Stimulated activated CD8-positive, alpha-beta memory T cell treated with anti-CD3 and anti-CD28 coated beads, Interleukin-4, amount 100 ng/mL, for 1 hour (primary cell): ENCODE measurements around the gene SLC35F3.

Experiments used
- DNase-seq, 2 donors: peaks; one replicate each; pipeline ENCODE4 v3.0.0-alpha.2; 2020; ENCODE audit warnings: low read depth in 2 of 2, low spot score in 1 of 2

SLC35F3 gene

GRCh38 chr1:234218078-234218477 is 313.6 kb downstream of the SLC35F3 start:
- no peak for DNase-seq

DNA sequence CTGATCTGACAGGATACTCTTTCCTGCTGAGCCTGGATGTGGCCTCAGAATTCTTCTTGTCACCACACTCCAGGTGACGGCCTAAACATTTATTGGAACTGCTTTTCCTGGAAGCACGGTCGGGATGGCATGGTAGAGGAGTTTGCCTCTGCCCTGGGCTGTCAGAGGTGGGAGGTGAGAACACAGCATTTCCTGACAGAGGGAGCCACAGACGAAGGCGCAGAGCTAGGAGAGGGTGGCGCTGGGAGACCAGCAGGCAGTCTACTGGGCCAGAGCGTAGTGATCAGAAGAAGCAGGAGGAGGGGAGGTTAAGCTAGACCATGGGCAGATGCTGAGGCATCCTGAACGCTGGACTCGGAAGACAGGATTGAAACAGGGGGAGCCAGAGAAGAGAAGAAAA is 315.2 kb downstream of the SLC35F3 start:
- DNase-seq, result no peak

- no peak for DNase-seq
Measured at GRCh38 chr1:234221601-234222000, 317.1 kb downstream of the SLC35F3 start.

DNA sequence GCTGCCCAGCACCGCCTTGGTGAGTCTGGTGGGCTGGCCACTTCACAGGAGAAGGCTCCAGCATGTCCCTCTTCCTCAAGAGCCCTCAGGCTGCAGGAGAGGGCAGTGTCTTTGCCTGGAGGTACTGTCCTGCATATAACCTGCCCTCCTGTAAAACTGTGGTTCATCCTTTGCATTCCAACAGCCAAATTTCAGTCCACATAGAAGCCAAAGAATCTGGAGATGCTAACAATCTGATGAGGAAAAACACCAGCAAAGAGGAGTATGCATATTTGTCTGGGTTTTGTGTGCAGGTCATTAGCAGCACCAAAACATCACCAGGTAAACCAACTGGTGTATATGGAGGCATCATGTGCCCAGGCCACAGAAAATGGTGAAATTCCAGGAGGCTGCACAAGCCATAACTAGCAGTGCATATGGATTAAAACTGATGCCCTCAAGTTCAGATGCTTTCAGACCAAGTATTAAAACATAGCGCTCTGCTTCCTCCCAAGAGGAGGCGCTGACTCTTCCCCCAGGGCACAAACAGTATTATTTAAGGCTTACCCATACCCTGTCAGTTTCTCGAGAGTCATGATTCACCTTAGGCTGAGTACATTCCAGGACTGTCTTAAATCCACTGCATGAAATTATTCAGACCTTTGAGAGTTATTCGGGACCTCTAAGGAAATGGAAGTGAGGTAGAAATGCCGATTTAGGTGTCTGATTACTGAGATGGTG is 318.2 kb downstream of the SLC35F3 start:
- no peak for DNase-seq

DNA sequence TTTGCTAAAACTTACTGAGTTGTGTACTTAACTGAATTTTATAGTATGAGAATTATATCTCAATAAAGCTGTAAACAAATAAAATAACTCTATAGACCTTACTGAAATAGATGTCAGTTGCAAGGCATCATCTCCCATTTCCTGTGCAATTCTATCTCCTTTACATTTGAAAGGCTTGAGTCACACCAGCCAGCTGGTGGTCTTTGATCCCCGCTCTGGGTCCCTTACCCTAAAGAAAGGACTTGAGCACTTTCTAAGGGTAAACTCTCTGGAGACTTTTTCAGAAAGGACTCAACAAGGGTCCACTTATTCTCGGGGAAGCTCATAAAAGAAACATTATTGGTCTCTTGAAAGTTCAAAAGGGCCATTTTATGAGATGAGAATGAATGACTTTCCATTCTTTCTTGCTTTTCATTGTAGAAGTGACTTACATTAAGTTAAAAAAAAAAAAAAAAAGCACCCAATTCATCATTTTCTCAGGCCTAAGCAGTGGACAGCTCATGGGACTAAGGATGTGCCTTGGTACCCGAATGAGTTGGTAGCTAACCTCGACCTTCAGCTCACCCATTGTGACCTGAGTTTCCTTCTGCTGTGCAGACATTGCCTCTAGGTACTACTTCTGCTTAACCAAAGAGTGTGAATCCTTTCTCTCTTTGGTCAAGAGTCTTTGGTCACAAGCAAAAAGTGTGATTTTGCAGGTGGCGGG is 321.8 kb downstream of the SLC35F3 start:
- no peak for DNase-seq

GRCh38 chr1:234226819-234227165 is 322.3 kb downstream of the SLC35F3 start:
- DNase-seq, result no peak

DNA sequence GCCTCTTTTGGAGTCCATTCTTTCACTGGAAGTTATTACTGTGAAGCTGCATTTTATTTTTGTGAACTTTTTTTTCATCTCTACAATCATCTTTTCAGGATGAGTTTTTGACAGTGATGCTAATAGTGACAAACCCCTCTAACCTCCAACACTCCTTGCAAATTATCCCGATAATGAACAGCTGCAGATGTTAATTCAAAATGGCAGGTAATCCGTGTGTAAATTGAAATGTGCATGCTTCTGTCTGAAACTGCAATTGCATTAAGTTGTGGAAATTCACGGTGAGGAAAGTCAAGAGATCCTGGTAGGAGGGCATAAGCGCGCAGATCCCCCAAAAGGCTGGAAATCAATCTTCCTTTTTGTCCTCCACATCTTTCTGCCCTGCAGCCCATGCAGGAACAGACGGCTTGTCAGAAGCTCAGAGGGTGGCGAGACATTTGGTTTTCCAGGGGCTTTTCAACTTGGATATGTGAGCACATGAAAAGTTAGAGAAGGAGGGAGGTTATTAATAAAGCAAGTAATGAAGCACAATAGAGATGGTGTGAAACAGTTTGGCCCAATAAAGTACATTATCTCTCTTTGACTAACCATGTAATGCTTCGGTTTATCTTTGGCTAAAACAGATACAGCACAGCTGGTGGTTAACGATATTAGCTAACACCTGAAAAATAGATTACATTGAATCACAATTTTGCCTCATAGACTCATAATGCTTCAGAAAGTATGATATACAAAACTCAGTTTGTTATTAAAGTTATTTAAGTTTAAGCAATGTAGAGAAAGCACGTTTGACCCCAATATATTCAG is 325.3 kb downstream of the SLC35F3 start:
- DNase-seq, result no peak

- DNase-seq, result no peak
Measured at GRCh38 chr1:234230414-234230862, 326.0 kb downstream of the SLC35F3 start.

- no peak for DNase-seq
Measured at GRCh38 chr1:234231061-234231892, 326.8 kb downstream of the SLC35F3 start.

DNA sequence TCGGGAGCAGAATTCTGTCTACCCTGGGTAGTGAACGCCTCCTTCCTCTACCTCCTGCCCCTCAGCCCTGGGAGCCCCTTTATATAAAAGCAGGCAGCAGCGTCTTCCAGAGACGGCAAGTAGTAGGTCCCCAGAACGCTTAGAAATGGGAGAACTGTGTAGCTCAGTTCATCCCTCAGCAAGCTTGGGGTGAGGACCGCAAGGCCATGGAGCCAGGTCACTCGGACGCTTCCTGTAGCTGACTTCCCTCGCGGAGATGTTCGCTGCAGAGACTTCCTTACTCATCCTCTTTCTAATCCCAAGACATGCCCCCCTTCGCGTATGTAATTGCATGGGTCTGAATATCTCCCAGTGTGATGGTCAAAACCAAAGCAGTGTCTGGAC is 327.4 kb downstream of the SLC35F3 start:
- DNase-seq, result no peak

GRCh38 chr1:234234199-234234598 is 329.7 kb downstream of the SLC35F3 start:
- no peak for DNase-seq

DNA sequence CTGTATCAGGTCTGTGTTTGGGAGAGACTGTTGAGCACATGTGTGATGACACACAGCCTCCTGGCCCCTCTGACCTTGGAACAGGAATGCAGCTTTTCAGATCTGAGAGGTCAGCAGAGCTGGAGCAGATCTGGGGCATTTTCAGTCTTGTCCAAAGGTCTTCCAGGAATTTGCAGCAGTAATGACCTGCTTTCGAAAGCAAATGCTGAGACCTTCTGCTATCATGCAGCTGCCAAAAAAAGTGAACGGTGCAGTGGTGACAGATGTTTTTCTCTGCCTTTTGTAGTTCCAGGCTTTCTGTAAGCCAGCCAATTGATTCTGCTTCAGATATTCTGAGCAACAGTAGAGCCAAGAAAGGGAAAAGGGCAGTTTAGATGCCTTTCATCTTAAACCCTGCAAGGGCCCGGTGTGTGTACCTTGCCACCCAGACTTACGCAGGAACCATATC is 331.0 kb downstream of the SLC35F3 start:
- DNase-seq, result no peak

- no peak for DNase-seq
Measured at GRCh38 chr1:234237393-234237792, 332.9 kb downstream of the SLC35F3 start.

DNA sequence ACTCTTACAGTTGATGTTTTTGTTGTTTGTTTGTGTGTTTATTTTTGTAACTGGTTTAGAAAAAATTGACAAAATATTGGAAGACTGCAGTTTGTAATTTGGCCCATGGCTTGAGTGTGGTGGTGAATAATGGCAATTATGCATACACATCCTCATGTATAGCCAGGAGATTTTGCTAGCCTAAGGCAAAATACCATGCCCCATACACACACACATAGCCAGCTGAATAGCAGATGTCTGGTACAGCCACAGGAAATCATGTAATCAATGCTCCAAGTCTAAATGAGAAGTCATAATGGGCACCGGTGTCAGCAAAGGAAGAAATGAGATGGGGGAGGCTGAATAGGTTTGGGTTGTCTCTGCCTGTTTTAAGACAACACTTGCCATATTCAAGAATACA is 333.6 kb downstream of the SLC35F3 start:
- DNase-seq, result no peak

- no peak for DNase-seq
Measured at GRCh38 chr1:234239515-234239914, 335.0 kb downstream of the SLC35F3 start.

DNA sequence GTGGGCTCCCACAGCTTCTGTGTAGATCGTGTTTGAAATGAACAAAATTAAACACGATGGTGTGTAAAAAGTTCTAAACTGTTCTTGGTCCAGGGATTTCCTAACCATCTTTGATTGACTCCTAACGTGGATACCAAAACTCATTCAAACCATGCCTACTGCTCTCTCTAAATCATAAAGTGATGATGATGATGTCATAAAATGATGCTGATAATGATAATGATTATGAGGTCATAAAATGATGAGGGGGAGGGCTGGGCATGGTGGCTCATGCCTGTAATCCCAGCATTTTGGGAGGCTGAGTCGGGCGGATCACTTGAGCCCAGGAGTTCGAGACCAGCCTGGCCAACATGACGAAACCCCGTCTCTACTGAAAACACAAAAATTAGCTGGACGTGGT is 335.5 kb downstream of the SLC35F3 start:
- no peak for DNase-seq

GRCh38 chr1:234240680-234241079 is 336.2 kb downstream of the SLC35F3 start:
- no peak for DNase-seq

DNA sequence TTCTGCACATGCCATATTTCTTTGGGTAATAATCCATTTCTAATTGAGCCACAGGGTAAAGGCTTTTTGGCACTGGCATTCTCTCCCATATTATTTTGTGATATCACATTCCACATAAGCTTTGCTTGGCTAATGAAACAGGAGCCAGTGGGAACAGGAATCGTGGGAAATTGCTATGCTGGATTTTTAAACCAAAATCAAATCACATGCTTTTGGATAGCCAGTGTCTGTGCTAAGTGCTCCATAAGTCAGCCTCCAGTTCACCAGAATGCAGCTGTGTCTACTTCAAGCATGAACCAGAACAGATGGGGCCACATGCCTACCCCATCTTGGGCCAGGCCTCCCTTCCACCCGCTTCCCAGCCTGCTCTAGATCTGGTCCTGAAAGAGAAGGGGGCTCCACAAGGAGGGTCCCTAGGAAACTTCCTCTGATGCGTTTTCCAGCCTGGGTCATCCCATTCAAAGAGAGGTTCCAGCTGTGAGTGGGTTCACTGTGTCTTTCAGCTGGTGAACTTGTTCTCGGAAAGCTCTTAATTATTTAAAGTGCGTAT is 337.5 kb downstream of the SLC35F3 start:
- no peak for DNase-seq

DNA sequence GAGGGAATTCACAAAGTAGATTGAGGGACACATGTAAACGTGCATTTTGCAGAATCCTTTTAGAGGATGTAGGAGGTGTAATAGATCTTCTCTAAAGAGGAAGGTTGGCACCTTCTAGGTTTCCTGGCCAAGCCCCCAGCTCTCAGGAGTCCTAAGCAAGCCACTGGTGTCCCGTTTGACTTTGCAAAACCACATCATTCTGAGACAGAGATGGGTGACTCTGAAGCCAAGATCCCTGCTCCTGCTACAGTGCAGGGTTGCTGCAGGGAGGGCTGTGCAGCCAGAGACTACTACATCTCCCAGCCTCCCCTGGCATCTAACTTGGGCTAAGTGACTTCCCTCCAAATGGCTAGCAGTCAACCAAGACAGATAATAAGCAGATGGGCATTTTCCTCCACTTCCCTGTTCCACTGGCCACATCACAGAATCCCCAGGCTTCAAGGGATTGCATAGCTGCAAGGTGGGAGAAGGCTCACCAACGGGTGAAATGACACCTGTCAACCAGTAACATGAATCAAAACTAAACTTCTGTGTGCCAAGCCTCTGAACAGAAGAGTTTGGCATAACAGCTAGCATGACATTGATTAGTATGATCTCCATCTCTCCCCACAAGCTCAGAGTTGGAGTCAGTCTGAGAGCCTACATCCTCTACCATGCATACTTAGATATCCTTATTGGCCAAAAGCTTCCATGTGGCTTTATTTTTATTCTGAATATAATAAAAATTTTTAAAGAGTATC is 339.2 kb downstream of the SLC35F3 start:
- DNase-seq, result no peak

- no peak for DNase-seq
Measured at GRCh38 chr1:234244482-234244881, 340.0 kb downstream of the SLC35F3 start.
